DND-41 (cell line): ENCODE results near the gene CFAP61.

Source experiments
- EZH2 ChIP-seq: IDR thresholded peaks from 3 replicates; pipeline ENCODE4 v1.6.1; 2012; ENCODE audit warnings: borderline replicate concordance, low read depth, mild to moderate bottlenecking, moderate library complexity, low read length, inconsistent platforms; ENCODE audit not compliant: severe bottlenecking
- TF ChIP-seq, protein P1 (sequence below): IDR thresholded peaks from 2 replicates; pipeline ENCODE4 v1.5.1; 2012; ENCODE audit warnings: borderline replicate concordance, low read length, moderate library complexity, mild to moderate bottlenecking; ENCODE audit not compliant: poor library complexity, severe bottlenecking; ENCODE audit errors: extremely low read depth

DNA sequence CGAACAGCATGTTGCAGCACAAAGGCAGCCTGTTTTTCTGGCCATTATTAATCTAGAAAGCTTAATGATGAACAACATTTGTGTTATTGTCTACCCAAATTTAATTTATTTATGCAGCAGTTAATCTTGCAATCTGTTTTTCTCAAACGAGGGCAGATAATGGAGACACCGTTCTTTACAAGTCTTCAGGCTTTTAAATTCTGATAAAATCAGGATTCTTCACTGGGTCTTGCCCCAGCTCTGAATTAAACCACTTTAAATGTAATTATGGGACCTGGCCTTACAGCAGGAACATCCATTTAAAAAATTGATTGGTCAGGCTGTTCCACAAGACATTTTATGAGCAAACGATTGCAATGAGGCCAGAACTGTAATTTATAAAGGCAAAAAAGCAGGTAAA, 289.0 kb downstream of the CFAP61 start:
- TF ChIP-seq, protein P1, sequence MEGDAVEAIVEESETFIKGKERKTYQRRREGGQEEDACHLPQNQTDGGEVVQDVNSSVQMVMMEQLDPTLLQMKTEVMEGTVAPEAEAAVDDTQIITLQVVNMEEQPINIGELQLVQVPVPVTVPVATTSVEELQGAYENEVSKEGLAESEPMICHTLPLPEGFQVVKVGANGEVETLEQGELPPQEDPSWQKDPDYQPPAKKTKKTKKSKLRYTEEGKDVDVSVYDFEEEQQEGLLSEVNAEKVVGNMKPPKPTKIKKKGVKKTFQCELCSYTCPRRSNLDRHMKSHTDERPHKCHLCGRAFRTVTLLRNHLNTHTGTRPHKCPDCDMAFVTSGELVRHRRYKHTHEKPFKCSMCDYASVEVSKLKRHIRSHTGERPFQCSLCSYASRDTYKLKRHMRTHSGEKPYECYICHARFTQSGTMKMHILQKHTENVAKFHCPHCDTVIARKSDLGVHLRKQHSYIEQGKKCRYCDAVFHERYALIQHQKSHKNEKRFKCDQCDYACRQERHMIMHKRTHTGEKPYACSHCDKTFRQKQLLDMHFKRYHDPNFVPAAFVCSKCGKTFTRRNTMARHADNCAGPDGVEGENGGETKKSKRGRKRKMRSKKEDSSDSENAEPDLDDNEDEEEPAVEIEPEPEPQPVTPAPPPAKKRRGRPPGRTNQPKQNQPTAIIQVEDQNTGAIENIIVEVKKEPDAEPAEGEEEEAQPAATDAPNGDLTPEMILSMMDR: no peak
- TF ChIP-seq EZH2: no peak
